WERI-Rb-1 (cell line): ENCODE results near the gene ZNF536.
"Not testable (repeated sequence)": the region's sequence is repeated elsewhere in the genome, so short reads cannot be mapped to it uniquely, and the experiment has no call there.

Source experiments
- DNase-seq: peaks from one replicate; pipeline ENCODE4 v3.0.0-alpha.2; 2020
- H3K27ac ChIP-seq: fragments of 250-450 bp; sonication (Bioruptor Pico); 2 replicates; pipeline ENCODE4 v1.5.1; 2020; ENCODE audit warnings: mild to moderate bottlenecking, moderate library complexity
- H3K27me3 ChIP-seq: fragments of 250-450 bp; sonication (Bioruptor Pico); 2 replicates; pipeline ENCODE4 v1.5.1; 2021; ENCODE audit warnings: mild to moderate bottlenecking, low read depth, moderate library complexity; ENCODE audit not compliant: insufficient read depth, severe bottlenecking
- H3K36me3 ChIP-seq: fragments of 250-450 bp; sonication (Bioruptor Pico); 2 replicates; pipeline ENCODE4 v1.5.1; 2020; ENCODE audit warnings: mild to moderate bottlenecking, moderate library complexity
- H3K4me3 ChIP-seq: 2 replicates; pipeline ENCODE4 v1.5.1; 2011; ENCODE audit warnings: low read depth, mild to moderate bottlenecking, control low read depth, low read length
- H3K9me3 ChIP-seq: fragments of 250-450 bp; sonication (Bioruptor Pico); 2 replicates; pipeline ENCODE4 v1.5.1; 2021; ENCODE audit warnings: mild to moderate bottlenecking, moderate library complexity; ENCODE audit not compliant: severe bottlenecking
- CTCF ChIP-seq: IDR thresholded peaks from 2 replicates; pipeline ENCODE4 v1.5.1; 2011; ENCODE audit warnings: low read depth, mild to moderate bottlenecking, control low read depth, inconsistent platforms, low read length

The ZNF536 gene

DNA sequence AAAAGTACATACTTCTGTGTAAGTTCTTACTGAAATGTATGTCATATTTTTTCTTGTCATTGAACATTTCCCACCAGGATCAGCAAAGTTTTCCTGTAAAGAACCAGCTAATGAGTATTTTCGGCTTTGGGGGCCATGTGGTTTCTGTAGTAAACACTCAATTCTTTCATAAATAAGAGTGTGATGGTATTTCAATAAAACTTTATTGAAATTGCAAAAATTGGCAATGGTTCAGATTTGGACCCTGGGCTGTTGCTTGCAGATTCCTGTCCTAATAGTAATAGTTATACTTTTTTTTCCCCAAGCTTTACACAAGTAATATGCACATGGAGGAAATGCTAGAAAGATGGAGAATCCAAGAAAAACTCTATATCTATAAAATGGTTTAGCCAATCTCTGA lies 83.7 kb downstream of the ZNF536 start:
- Histone ChIP-seq H3K27ac (no peak overlapping the region), H3K27me3 (no peaks in the 10 kb centered on the region), H3K4me3 (no peak overlapping the region), H3K36me3 (no peaks in the 10 kb centered on the region), H3K9me3 (no peaks in the 10 kb centered on the region)
- TF ChIP-seq CTCF = no peak
- DNase-seq = no peak

DNA sequence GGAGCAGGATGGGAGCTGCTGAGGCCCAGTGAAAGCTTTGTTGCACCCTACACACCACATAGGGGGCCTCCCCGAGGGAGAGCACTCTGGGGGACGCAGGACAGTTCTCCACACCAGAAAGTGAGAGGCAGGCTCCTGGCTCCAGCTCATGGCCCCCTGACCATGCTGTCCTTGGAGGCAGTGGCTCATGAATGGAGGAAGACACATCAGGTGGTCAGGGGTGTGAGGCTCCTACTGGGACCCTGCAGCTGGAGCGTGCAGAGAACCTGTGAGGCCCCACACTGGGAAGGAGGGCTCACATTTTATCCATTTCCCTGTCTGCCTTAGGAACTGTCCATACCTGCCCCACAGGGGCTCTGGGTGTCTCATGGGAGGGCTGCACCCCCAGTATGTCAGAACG lies 85.3 kb downstream of the ZNF536 start:
- Histone ChIP-seq H3K4me3 (no peak overlapping the region), H3K27me3 (no peaks in the 10 kb centered on the region), H3K27ac (no peak overlapping the region), H3K36me3 (no peaks in the 10 kb centered on the region), H3K9me3 (no peaks in the 10 kb centered on the region)
- TF ChIP-seq CTCF = no peak
- no peak for DNase-seq

- Histone ChIP-seq H3K36me3 (no peaks in the 10 kb centered on the region), H3K9me3 (no peaks in the 10 kb centered on the region), H3K27ac (no peak overlapping the region), H3K27me3 (no peaks in the 10 kb centered on the region), H3K4me3 (no peak overlapping the region)
- TF ChIP-seq CTCF = no peak
- no peak for DNase-seq
Observed at GRCh38 chr19:30459859-30460258, 87.7 kb downstream of the ZNF536 start.

DNA sequence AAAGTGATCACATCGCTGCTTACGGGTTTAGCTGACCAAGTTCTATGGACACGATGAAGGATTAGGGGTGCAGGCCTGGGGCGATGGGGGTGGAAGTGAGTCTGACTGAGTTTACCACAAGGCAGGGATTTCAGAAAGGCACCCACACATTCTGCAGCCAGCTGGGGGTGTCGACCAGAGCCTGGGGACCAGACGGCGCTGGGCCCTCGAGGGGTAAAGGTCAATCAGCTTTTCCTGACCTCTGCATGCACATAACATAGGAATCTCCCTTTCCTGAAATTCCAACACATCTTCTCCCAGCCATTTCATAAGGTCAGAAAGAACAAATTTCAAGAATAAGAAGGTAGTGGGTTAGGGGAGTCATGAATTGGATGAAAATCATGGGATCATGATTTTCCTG lies 92.0 kb downstream of the ZNF536 start:
- Histone ChIP-seq H3K9me3 (no peaks in the 10 kb centered on the region), H3K36me3 (no peaks in the 10 kb centered on the region), H3K4me3 (no peak overlapping the region), H3K27ac (no peak overlapping the region), H3K27me3 (no peaks in the 10 kb centered on the region)
- DNase-seq = no peak
- no peak for TF ChIP-seq CTCF

DNA sequence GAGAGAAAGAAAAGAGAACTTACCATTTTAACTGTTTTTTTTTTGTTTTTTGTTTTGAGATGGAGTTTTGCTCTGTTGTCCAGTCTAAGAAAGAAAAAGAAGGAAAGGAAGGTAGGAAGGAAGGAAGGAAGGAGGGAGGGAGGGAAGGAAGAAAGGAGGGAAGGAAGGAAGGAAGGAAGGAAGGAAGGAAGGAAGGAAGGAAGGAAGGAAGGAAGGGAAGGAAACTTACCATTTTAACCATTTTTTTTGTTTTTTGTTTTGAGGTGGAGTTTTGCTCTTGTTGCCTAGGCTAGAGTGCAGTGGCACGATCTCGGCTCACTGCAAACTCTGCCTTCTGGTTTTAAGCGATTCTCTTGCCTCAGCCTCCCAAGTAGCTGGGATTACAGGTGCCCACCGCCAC lies 94.4 kb downstream of the ZNF536 start:
- not testable (repeated sequence) for H3K9me3 ChIP-seq, H3K4me3 ChIP-seq, H3K27me3 ChIP-seq, DNase-seq, H3K27ac ChIP-seq, H3K36me3 ChIP-seq

GRCh38 chr19:30467239-30467638 lies 95.1 kb downstream of the ZNF536 start:
- DNase-seq = no peak
- Histone ChIP-seq H3K4me3 (no peak overlapping the region), H3K27me3 (no peaks in the 10 kb centered on the region), H3K9me3 (no peaks in the 10 kb centered on the region), H3K27ac (no peak overlapping the region), H3K36me3 (no peaks in the 10 kb centered on the region)
- no peak for TF ChIP-seq CTCF
